Upper lobe of right lung (tissue), 1 donor: ENCODE data around the gene TPI1. TPM values are rescaled to one million over a fixed set of nuclear protein-coding genes. Genes with fewer than 3 reads are reported as not detected.
A peak's percentile ranks its signal among the peaks of the same experiment; 100 is the strongest.

Source experiments
- ATAC-seq: fragments of 200-7000 bp; cut with Tn5 transposase; one replicate; pipeline ENCODE4 v1.9.1; 2020; ENCODE audit warnings: mild to moderate bottlenecking, moderate library complexity
- DNase-seq: peaks from one replicate; pipeline ENCODE4 v3.0.0-alpha.2; 2020
- H3K27ac ChIP-seq: fragments of 200-600 bp; one replicate; pipeline ENCODE4 v1.8.0; 2022
- H3K27me3 ChIP-seq: fragments of 200-600 bp; one replicate; pipeline ENCODE4 v1.8.0; 2022; ENCODE audit warnings: mild to moderate bottlenecking
- H3K36me3 ChIP-seq: fragments of 200-600 bp; one replicate; pipeline ENCODE4 v1.8.0; 2022
- H3K4me1 ChIP-seq: fragments of 200-600 bp; one replicate; pipeline ENCODE4 v1.8.0; 2022
- H3K4me3 ChIP-seq: fragments of 200-600 bp; one replicate; pipeline ENCODE4 v1.8.0; 2022; ENCODE audit warnings: mild to moderate bottlenecking
- H3K9me3 ChIP-seq: fragments of 200-600 bp; one replicate; pipeline ENCODE4 v1.8.0; 2022
- intact Hi-C: fragments of 100-400 bp; cut with DNase I; formaldehyde crosslinking; loops from one replicate; pipeline ENCODE4 v1.11.0; 2022
- long read RNA-seq: library from polyadenylated mRNA; unstranded; transcript quantifications from one replicate; pipeline ENCODE4 v2.0.0, GENCODE V29; 2021
- total RNA-seq: library from RNA; stranded (reverse); fragmentation: NEBNext Ultra II Directional; extraction: Animal tissue kit (Norgen Biotek cat#: 25700); gene quantifications from one replicate; pipeline ENCODE4 v1.2.1, GENCODE V29; 2021
- TF ChIP-seq, protein P1 (sequence below): fragments of 200-600 bp; IDR thresholded peaks from one replicate; pipeline ENCODE4 v1.8.0; 2022; ENCODE audit warnings: antibody characterized with exemption
- donor health status: DM: no; HTN: yes; CAD: no; lungs with severe emphysema.

TPI1 gene
- total RNA-seq = 280 TPM
- long read RNA-seq, transcript TPI1-201 (7 exons, 1,763 nt) = major isoform, 514 of 554 reads
- long read RNA-seq, transcript TPI1-204 (2 exons, 427 nt) = minor isoform, 5 of 554 reads
- long read RNA-seq, partial matches to known transcripts = 13 of 554 reads
- long read RNA-seq, other reads (novel, unspliced or antisense) = 22 of 554 reads

DNA sequence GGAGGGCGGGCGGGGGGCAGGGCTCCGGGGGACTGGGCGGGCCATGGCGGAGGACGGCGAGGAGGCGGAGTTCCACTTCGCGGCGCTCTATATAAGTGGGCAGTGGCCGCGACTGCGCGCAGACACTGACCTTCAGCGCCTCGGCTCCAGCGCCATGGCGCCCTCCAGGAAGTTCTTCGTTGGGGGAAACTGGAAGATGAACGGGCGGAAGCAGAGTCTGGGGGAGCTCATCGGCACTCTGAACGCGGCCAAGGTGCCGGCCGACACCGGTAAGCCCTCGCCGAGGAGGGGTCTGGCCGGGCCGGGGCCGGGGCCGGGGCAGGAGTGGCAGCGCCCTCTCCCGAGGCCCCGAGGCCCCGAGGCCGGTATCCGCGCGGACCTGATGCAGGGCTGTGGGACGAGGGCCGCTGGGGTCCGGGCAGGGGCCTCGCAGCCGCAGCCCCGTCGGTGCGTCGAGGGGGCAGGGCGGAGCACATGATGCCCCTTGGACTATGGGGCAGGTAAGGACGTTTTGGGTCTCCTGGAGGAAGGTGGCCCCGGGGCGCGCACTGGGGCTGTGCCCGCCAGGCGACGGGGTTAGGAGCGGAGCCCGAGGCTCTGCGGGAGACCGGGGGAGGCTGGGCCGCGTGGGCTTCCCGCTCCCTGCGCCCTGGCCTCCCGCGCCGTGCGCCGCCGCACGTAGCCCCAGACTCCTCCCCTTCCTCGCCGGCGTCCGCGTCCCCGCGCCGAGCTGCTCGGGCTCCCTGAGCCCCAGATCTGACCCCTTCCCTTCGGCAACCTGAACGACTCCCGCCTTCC is at the start of gene TPI1:
TSS of gene TPI1 (plus strand) at position 119 of the 798 bp plus-strand sequence. CDS start at position 155, 36 bp downstream.
- intact Hi-C loops = no loop called here
- Histone ChIP-seq H3K36me3 (peaks cover 51% of the 10 kb centered on the region), H3K27ac (peak within 1 kb of the TSS; percentile 96), H3K27me3 (no peaks in the 10 kb centered on the region), H3K4me3 (peak within 1 kb of the TSS; percentile 100), H3K4me1 (peaks cover 39% of the 10 kb centered on the region), H3K9me3 (no peaks in the 10 kb centered on the region)
- DNase-seq (peak; percentile 93), ATAC-seq (peak; percentile 85)
- TF ChIP-seq, protein P1, sequence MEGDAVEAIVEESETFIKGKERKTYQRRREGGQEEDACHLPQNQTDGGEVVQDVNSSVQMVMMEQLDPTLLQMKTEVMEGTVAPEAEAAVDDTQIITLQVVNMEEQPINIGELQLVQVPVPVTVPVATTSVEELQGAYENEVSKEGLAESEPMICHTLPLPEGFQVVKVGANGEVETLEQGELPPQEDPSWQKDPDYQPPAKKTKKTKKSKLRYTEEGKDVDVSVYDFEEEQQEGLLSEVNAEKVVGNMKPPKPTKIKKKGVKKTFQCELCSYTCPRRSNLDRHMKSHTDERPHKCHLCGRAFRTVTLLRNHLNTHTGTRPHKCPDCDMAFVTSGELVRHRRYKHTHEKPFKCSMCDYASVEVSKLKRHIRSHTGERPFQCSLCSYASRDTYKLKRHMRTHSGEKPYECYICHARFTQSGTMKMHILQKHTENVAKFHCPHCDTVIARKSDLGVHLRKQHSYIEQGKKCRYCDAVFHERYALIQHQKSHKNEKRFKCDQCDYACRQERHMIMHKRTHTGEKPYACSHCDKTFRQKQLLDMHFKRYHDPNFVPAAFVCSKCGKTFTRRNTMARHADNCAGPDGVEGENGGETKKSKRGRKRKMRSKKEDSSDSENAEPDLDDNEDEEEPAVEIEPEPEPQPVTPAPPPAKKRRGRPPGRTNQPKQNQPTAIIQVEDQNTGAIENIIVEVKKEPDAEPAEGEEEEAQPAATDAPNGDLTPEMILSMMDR = no peak

DNA sequence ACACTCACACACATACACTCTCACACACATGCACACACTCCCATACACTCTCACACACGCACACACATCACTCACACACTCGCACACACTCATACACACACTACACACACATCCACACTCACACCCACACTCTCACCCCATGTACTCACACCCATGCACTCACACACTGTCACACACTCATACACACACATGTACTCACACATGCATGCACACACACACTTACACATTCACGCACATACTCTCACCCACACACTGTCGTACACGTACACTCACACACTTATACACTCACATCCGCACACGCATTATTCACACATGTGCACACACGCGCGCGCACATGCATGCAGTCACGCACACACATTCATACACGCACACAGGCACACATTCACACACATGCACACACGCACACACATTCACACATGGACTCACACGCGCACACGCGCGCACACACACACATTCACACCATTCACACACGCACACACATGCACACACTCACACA is 49.6 kb upstream of the TPI1 start:
- H3K4me3 ChIP-seq = no peak overlapping the region
- intact Hi-C loops = no loop called here
- no peaks in the 10 kb centered on the region for H3K9me3 ChIP-seq
- H3K27ac ChIP-seq = no peak overlapping the region
- ATAC-seq (no peak), DNase-seq (no peak)
- H3K4me1 ChIP-seq = peaks cover 6% of the 10 kb centered on the region
- TF ChIP-seq, protein P1 = no peak
- H3K36me3 ChIP-seq = no peaks in the 10 kb centered on the region
- no peaks in the 10 kb centered on the region for H3K27me3 ChIP-seq

DNA sequence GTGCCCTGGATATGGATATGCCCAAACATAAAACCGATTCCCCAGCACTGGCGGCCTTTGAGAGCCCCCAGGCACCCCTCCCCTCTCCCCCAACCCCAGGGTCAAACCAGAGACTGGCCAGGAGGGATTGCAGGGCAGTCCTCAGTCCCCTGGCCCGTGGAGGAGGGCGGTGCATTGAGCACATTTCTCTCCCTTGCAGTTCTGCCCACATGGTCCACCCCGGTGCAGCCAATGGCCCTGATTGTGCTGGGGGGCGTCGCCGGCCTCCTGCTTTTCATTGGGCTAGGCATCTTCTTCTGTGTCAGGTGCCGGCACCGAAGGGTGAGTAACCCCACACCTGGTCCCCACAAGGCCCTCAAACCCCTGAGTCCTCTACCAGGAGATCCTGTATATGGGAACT is 49.1 kb upstream of the TPI1 start:
- H3K27me3 ChIP-seq = no peaks in the 10 kb centered on the region
- TF ChIP-seq, protein P1 = no peak
- no peaks in the 10 kb centered on the region for H3K9me3 ChIP-seq
- peaks cover 6% of the 10 kb centered on the region for H3K4me1 ChIP-seq
- no peaks in the 10 kb centered on the region for H3K36me3 ChIP-seq
- H3K4me3 ChIP-seq = no peak overlapping the region
- DNase-seq (no peak), ATAC-seq (peak; percentile 3)
- intact Hi-C loops = no loop called here
- no peak overlapping the region for H3K27ac ChIP-seq

DNA sequence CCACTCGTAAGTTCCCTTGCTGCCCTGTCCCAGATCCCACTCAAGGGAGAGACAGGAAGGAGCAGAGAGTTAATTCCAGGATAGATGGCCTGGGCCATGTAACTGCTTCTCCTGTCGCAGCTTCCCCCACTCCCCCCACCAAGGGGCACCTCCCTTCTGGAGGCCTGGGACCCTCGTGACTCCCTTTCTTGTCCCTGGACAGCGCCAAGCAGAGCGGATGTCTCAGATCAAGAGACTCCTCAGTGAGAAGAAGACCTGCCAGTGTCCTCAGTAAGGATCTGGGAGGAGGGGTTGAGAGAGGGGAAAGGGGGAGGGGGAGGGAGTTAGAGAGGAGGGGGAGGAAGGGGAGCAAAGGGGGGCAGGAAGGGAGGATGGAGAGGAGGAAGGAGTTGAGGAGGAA is 48.7 kb upstream of the TPI1 start:
- intact Hi-C loops = no loop called here
- Histone ChIP-seq H3K4me1 (peaks cover 6% of the 10 kb centered on the region), H3K27ac (no peak overlapping the region), H3K4me3 (no peak overlapping the region), H3K9me3 (no peaks in the 10 kb centered on the region), H3K27me3 (no peaks in the 10 kb centered on the region), H3K36me3 (no peaks in the 10 kb centered on the region)
- DNase-seq (no peak), ATAC-seq (no peak)
- TF ChIP-seq, protein P1 = no peak

DNA sequence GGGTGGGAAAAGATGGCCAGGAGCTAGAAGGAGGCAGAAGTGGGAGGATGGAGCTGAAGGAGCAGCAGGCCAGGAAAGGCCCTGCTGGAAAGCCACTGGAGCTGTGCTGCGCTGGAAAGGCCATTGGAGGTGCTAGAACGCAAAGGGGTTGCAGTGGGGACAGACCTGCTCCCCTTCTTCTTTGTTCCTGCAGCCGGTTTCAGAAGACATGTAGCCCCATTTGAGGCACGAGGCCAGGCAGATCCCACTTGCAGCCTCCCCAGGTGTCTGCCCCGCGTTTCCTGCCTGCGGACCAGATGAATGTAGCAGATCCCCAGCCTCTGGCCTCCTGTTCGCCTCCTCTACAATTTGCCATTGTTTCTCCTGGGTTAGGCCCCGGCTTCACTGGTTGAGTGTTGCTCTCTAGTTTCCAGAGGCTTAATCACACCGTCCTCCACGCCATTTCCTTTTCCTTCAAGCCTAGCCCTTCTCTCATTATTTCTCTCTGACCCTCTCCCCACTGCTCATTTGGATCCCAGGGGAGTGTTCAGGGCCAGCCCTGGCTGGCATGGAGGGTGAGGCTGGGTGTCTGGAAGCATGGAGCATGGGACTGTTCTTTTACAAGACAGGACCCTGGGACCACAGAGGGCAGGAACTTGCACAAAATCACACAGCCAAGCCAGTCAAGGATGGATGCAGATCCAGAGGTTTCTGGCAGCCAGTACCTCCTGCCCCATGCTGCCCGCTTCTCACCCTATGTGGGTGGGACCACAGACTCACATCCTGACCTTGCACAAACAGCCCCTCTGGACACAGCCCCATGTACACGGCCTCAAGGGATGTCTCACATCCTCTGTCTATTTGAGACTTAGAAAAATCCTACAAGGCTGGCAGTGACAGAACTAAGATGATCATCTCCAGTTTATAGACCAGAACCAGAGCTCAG is 48.0 kb upstream of the TPI1 start:
- intact Hi-C loops = loop anchor here (10.0 kb wide), 1 partner anchor 85 kb away; no protein-coding TSS in a partner anchor

More for the DNA sequence above, 48.0 kb upstream of the TPI1 start:
- Histone ChIP-seq H3K4me3 (no peak overlapping the region), H3K4me1 (peaks cover 6% of the 10 kb centered on the region), H3K27me3 (no peaks in the 10 kb centered on the region), H3K9me3 (no peaks in the 10 kb centered on the region), H3K27ac (no peak overlapping the region), H3K36me3 (no peaks in the 10 kb centered on the region)
- TF ChIP-seq, protein P1 = no peak
- DNase-seq (no peak), ATAC-seq (no peak)
